HG02610 (cell line): Measurements from ENCODE around the gene HTR1D.

Experiments
- ATAC-seq: cut with Tn5 transposase; IDR thresholded peaks from one replicate; pipeline ENCODE4 v1.9.1; 2021; ENCODE audit warnings: mild to moderate bottlenecking, moderate library complexity; ENCODE audit not compliant: unreplicated experiment

The HTR1D gene

GRCh38 chr1:23187637-23188036 lies 29.7 kb downstream of the HTR1D start:
- ATAC-seq, result no peak

- no peak for ATAC-seq
Observed at GRCh38 chr1:23185381-23185780, 31.9 kb downstream of the HTR1D start.

GRCh38 chr1:23184212-23184934 lies 32.9 kb downstream of the HTR1D start:
- ATAC-seq, result no peak

GRCh38 chr1:23179862-23180261 lies 37.4 kb downstream of the HTR1D start:
- ATAC-seq, result no peak

- ATAC-seq, result no peak
Observed at GRCh38 chr1:23178950-23179349, 38.4 kb downstream of the HTR1D start.

GRCh38 chr1:23178414-23178813 lies 38.9 kb downstream of the HTR1D start:
- ATAC-seq, result no peak

- peak; percentile 80 for ATAC-seq
Observed at GRCh38 chr1:23177438-23178380, 39.6 kb downstream of the HTR1D start.

GRCh38 chr1:23177031-23177430 lies 40.3 kb downstream of the HTR1D start:
- no peak for ATAC-seq

GRCh38 chr1:23174426-23175110 lies 42.7 kb downstream of the HTR1D start:
- ATAC-seq, result no peak

- no peak for ATAC-seq
Observed at GRCh38 chr1:23171181-23171755, 46.0 kb downstream of the HTR1D start.

GRCh38 chr1:23169727-23170335 lies 47.5 kb downstream of the HTR1D start:
- no peak for ATAC-seq

GRCh38 chr1:23169195-23169575 lies 48.1 kb downstream of the HTR1D start:
- ATAC-seq, result no peak

- peak; percentile 54 for ATAC-seq
Observed at GRCh38 chr1:23168445-23169194, 48.7 kb downstream of the HTR1D start, which contains the start of gene LUZP1. Gene LUZP1 (minus strand): TSS chr1:23168856.

GRCh38 chr1:23168079-23168444 lies 49.2 kb downstream of the HTR1D start:
- ATAC-seq, result no peak

GRCh38 chr1:23167353-23168078 lies 49.8 kb downstream of the HTR1D start:
- no peak for ATAC-seq

- no peak for ATAC-seq
Observed at GRCh38 chr1:23166854-23167253, 50.4 kb downstream of the HTR1D start.

- no peak for ATAC-seq
Observed at GRCh38 chr1:23163395-23163794, 53.9 kb downstream of the HTR1D start.

GRCh38 chr1:23159963-23160877 lies 57.1 kb downstream of the HTR1D start:
- ATAC-seq, result no peak
